DMS153 (cell line): ENCODE results near the gene HEXIM2.
A peak's percentile ranks its signal among the peaks of the same experiment; 100 is the strongest.

Source experiments
- DNase-seq: peaks from one replicate; lab custom pipeline; 2025; lab: John Stamatoyannopoulos, UW

The HEXIM2 gene

DNA sequence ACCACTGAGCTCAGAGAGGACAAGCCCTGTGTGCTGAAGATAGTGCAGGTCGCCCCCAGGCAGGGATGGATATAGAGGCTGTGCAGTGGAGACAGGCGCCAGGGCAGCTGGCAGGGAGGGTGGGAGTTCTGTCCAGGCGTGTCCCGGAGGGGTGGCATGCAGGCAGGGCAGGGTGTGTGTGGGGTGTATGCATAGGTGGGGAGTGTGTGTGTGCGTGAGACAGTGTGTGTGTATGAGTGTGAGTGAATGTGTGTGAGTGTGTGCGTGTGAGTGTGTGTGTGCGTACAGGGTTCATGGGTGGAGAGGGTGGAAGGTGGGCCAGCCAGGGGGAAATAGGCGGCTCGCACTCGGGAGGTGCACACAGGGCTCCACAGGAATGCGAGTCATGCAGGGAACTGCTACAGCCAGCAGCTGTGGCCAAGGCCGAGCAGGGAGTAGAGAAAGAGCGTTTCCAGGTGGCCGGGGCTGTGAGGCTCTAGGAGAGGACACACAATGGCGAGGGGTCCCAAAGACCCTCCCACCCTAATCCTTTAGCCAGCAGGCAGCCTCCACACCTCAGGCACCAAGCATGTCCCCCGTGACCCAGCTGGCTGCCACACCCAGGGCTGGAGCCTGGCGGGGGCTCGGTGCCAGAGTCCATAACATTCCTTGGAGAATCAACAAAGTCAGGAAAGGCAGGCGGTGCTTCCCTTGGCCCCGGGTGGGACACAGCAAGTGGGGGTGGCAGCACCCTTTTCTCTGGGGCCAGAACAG is 34.0 kb upstream of the HEXIM2 start:
- no peak for DNase-seq

DNA sequence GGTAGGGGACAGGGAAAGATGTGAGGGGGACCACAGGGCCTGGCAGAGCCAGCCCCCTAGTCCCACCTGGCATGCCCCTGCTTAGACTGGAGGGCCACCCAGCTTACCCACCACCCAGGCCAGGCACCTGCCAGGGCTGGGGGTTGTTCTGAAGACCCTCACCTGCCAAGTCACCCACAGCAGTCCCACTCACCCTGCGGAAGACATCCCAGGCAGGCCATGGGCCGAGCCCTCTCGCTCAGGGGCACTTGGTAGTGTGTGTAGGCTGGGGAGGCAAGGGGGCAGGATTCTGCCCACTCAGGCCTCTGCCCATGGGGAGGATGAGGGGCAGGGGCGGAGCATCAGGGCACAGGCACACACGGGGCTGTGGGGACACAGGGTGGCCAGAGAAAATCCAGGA is 33.3 kb upstream of the HEXIM2 start:
- no peak for DNase-seq

DNA sequence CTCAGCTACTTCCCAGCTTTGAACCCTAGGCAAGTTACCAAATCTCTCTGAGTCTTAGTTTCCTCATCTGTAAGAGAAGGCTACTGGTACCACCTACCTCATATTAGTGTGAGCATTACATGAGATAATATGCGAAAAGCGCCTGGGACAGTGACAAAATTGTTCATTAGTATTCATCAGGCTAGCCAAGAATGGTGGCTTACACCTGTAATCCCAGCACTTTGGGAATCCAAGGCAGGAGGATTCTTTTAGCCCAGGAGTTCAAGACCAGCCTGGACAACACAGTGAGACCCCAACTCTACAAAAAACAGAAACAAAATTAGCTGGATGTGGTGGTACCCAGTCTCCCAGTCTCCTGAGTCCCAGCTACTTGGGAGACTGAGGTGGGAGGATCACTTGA is 32.7 kb upstream of the HEXIM2 start:
- DNase-seq: no peak

DNA sequence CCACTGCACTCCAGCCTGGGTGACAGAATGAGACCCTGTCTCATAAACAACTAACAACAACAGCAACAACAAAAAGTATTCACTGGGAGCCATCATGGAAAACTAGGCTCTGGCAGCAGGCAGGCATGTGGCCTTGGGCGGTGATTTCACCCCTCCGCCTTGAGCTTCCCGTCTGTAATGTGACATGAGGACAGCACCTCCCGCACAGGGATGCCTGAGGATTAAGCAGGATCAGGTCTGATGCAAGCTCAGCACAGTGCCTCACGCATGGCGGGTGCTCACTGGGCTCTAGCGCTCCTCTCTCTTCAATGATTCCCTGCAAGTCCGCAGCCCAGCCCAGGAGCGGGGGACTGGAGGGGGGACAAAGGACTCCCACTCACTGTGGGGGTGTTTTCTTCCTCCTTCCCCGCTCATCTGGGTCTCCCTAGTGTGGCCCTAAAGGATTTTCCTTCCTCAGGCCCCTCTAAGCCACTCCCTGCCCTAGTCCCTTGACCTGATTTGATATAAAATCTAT is 32.2 kb upstream of the HEXIM2 start:
- DNase-seq: no peak

DNA sequence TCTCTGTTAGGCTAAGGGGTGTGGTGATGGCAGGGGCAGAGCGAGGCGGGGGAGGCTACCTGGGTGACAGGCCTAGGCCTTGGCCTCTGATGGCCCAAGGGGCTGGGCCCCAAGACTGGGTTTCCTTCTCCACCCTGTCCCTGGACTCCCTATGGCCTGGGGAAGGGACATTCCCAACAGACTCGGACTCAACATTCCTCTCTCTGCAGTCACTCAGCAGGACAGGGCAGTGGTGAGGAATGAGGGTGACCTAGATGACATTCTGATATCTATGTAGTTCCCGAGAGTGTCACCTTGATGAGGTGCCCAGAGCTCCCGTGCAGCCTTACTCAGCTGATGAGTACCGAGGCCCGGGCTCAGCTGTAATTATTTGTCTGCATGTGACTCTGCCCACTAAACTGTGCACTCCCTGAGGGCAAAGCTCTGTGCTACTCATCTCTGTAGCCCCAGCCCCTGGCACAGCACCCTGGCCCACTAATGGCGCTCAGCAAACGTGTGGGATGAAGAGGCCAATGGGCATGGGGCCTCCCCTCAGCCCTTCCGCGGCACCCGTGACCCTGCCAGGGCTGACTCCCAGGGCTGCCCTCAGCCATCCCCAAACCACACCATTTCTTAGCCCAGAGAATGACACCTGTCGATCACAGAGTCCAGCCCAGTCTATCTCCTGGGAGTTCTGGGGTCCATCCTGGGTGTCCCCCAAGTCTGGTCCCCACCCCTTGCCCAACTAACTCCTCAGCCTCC is 31.6 kb upstream of the HEXIM2 start:
- no peak for DNase-seq

DNA sequence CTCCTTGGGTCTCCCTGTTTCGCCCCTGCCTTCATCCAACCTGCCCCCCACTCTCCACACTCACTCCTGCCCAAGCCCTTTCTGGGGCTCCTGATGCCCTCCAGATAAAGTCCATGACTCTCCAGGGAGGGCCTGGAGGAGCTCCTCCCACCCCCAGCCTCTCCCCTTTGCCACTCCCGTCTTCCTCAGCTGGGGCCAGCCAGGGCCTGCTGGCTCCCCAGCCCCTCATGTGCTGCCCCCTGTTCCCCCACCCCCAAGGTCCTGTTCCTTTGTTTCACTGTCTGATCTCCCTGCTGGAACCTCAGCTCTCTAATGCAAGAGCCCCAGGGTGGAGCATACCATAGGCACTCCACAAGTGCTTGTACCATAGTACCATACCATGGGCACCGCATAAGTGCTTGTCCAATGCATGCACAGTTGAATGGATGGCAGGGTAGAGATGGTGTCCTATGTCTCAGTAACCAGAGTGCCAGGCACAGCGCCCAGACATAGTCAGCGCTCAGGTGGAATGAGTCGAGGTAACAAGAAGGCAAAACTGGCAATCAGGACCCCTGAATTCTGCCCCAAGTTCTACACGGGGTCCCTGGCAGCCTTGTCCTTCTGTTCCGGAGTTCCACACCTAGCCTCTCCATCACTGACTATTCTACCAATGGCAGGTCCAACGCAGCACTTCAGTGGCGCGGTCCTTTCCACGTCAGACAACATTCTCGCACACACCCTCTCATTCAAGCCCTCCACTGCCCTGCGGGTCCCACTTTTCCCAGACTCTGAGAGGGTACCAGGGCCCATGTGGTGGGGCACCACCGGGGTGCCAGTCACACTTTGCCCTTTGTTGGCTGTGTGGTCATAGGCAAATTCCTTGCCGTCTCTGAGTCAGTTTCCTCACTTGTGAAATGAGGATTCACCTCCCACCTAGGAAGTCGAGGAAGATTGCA is 30.7 kb upstream of the HEXIM2 start:
- DNase-seq: no peak

DNA sequence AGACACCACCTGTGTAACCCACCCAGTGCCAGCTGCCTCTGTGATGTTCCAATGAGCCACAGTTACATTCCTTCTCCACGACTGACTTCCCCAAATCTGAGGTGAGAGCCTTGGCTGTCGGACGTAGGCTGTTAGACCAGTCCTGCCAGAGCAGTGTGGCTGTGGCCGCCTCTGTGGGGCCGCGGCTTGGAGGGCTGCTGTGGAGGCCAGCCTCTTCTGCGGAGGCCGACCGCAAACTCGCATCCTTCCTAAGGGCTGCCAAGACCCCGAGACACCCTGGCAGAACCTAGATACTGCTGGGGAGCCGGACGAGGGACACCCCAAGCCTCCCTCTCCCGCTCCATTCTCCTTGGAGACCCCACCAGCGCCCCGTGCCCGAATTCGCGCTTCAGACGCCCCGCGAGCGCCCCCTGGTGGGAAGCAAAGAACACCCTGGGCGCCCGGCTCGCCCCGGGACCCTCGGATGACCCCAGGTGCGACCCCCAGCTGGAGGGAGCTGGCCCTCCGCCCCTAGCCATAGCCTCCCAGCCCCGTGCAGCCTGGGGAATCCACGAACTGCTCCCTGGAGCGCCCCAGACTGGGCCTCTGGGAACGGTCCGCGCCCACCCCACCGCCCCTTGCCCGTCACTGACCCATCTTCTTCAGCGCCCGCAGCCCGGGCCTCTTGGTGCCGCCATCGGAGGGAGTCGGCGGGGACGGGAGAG is 29.9 kb upstream of the HEXIM2 start:
- DNase-seq: no peak

DNA sequence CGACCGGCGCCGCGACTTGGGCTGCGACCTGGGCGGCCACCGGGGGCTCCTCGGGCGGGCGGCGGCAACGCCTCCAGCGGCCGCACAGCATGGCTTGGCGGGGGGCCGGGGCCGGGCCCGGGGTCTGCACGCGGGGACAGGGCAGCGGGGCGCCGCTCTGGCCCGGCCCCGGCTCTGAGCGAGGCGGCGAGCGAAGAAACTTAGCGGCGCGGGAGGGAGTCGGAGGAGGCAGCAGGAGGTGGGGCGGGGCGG is 29.4 kb upstream of the HEXIM2 start, which contains the start of gene PLCD3:
Gene PLCD3, minus strand, starts transcription at position 196 of the 252 bp plus-strand sequence. Its CDS starts 105 bp downstream, at position 91.
- DNase-seq: no peak

DNA sequence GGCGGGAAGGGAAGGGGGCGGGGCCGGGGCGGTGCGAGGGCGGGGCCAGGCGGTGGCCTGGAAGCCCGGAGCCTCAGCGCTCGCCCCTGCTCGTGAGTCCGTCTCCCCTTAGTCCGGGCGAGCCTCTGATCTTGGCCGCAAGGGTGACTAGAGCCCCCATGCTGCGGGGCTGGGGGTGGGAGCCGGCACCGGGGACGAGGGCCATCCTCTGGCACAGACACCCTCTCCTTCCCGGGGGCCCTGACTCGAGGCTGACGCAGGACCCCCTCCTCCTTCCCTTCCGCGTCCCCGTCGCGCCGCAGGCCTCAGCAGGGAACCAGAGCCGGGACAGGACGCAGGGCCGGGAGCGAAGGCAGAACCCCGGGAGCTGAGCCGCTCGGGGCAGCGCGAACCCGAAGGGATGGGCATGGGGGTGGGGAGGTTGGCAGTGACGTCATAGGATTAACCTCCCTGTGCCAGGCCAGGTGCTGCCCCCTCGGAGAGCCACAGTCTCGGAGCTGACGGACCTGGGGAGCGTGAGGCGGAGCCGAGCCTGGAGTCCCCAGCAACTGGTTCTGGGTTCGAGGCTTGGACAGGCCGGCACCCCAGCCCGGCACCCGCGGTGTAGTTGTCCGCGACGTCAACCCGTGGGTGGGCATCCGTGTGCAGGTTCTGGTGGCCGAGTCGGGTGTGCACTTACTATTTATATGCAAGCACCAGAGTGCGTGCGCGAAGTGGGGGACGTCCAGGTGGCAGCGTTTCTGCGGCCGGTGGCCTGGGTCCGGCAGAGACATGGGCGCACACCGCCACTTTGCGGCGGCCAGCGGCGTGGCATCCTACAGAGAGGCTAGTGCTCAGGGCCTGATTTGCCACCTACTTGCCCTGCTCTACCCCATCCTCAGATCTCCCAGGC is 28.9 kb upstream of the HEXIM2 start:
- DNase-seq: peak; percentile 57

DNA sequence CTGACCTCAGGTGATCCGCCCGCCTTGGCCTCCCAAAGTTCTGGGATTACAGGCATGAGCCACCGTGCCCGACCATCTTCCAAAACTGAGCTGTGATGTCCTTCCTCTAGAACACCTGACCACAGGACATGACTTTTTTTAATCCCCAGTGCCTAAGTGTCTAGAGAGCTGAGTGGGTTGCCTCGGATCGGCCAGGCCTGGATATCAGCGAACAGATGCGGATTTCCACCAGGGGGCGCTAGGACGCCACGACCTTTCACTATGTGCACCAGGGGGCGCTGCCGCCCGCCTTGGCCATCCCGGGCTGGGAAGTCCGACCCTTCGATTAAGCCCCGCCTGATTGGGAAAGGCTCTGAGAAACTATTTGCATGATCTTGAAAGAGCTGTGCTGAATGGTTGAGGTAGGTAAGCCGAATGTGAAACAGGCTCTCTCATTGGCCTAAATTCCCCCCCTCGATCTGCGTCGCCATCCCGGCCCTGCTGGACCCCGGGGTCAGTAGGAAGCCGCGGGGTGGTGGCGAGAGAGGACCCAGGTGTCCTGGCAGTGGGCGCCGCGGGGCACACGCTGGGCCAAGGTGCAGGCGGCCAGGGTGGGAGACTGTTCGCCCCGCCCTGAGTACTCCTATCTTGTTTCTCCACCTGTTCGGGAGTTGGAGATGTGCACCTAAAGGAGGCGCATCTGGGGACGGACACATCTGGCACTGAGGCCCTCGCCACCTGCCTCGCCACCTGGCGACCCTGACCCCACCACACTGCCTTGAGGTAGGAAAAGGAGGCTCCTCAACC is 26.3 kb upstream of the HEXIM2 start, which contains the start of gene ACBD4:
Gene ACBD4, plus strand, starts transcription at position 496 of the 786 bp plus-strand sequence. CDS start 458 bp downstream, outside the sequence.
- DNase-seq: peak; percentile 96

DNA sequence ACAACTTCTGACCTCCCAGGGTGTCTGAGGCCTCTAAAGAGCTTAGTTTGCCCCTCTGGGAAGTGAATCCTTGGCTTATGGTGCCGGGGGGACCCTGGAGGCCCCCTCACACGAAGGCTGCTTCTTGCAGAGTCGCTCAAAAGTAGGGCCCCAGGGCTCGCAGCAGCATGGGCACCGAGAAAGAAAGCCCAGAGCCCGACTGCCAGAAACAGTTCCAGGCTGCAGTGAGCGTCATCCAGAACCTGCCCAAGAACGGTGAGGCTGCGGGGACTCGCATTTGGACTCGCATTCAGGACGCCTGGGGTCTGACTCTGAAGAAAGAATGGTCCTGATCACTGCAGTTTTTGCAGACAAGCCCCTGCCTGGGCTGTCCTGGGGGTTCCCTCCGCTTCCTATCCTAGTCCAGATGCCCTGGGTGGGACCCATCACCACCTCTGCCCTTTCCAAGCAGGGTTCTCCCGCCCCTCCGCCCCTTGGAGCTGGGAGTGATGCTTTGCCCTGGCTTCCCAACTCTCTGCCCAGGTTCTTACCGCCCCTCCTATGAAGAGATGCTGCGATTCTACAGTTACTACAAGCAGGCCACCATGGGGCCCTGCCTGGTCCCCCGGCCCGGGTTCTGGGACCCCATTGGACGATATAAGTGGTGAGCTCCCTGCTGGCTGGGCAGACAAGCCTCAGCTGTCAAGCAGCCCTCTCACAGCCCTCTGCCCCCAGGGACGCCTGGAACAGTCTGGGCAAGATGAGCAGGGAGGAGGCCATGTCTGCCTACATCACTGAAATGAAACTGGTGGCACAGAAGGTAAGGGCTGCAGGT is 25.5 kb upstream of the HEXIM2 start:
- DNase-seq: no peak

DNA sequence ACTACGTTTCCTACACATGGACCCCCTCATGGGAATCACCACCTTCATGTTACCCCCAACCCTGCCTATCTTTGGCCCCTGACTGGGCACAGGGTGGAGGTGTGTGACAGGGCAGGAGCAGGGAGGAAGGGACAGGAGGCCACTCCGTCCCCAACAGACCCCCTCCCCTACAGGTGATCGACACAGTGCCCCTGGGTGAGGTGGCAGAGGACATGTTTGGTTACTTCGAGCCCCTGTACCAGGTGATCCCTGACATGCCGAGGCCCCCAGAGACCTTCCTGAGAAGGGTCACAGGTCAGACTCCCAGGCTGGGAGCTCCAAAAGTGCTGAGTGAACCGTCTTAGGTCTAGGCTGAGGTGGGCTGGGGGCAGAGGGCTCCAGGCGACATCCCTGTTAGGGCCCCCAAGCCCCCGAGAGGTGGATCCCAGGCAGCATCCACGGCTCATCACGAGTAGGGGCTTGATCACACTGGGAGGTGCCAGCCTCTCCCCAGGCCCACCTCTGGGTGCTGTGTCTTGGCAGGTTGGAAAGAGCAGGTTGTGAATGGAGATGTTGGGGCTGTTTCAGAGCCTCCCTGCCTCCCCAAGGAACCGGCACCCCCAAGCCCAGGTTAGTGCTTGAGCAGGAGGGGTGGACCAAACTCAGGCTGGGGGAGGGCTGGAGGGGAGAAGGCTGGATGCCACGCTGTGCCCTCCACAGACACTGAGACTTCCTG is 24.7 kb upstream of the HEXIM2 start:
- no peak for DNase-seq

DNA sequence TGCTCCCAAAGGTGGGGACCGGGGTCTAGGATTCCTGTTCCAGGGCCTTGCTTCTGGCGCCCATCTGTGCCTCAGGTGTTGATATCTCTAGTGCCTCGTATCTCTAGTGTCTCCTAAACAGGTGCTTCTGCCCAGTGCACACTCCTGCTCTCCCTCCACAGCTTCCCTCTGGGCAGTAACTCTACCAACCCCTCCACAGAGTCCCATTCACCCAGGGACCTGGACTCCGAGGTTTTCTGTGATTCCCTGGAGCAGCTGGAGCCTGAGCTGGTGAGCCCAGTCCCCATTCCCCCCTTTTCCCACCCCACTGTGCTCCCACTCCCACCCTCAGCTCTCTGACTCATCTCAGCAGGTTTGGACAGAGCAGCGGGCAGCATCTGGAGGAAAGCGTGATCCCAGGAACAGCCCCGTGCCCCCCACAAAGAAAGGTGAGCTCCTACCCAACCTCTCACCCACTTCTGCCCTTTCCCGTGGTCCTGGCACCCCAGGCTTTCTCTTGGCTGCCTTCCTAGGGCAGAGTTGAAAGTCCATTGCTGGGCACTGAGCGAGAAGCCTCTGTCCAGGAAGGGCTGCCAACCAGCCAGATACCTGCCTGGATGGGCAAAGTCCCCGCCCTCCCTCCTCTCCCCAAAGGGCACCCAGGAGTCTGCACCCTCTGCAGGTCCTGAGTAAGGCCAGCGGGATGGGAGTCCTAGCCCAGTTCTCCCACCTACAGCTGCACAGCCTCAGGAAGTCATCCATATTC is 23.9 kb upstream of the HEXIM2 start:
- no peak for DNase-seq

DNA sequence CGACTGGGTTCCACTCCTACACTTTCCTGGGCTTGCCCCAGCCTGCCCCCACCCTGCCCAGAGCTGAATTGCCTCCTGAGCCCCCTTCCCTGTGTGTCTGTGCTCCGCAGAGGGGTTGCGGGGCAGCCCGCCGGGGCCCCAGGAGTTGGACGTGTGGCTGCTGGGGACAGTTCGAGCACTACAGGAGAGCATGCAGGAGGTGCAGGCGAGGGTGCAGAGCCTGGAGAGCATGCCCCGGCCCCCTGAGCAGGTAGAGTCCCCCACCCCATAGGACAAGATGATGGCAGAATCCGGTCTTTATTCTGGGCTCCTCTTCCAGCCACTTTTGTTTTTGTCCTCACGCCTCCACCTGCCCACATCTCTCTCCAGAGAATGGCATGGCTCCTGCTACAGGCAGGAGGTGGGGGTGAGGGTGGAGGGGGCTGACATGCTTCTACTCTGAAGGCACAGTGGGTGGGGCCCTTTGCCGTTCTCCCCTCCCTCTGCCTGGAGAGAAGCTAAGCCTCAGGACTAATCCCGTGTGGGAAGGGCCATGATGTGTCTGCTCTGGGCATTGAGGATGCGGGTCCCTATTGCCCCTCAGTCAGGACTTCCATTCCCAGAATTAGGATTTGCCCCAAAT is 22.7 kb upstream of the HEXIM2 start:
- DNase-seq: no peak

DNA sequence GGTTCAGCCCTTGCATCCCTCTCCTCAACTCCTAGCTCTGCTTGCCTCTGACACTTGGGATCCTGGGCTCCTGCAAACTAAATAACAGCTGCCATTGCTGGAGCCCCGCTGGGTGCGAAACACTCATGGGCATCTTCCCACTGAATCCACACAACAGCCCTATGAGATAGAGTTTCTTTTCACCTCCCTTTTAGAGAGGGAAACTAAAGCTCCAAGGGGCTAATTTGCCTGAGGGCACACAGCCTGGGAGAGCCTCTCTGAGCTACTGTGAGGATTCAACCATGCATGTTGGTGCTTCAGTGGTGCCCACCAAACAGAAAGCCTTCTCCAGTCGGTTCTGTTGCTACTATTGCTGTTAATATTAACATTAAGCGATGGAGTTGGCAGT is 22.1 kb upstream of the HEXIM2 start:
- no peak for DNase-seq

DNA sequence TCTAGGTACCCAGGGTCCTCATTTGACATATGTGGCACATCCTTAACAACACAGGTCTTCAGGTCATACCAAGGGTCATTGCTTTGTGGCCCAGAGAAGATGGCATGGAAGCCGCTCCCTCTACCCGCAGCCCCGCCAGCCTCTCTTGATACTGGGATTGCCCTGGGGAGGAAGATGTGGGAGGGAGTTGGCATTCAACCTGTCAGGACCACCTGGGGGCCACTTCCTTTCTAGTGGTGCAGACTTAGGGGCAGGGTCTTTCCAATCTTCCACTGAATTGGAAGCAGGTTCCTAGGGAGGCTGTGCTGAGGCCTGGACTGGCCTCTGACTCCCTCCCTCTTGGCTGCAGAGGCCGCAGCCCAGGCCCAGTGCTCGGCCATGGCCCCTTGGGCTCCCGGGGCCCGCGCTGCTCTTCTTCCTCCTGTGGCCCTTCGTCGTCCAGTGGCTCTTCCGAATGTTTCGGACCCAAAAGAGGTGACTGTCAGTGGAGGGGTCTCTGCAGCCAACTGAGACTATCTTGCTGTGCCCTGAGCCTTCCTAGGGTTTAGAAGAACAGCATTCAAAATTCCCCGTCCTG is 18.5 kb upstream of the HEXIM2 start:
- DNase-seq: no peak

DNA sequence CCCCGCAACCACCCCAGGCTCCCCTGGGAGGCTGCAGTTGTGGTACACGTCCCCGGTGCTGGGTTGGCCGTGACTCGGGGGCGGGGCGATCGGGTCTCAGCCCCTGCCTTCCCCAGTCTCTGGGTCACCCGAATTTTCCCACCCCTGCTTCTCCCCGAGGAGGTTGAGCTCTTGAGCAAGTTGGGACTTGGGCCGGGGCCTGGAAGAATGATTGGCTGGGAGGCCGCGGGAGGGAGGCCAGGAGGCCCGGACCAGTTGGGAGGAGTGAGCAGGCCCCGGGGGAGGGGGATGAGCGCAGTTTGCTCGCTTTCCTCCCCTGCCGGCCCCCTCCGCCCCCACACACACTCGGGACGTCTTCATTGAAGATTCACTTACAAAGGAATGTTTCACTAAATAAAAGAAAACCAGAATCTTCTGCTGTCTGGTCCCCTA is 17.9 kb upstream of the HEXIM2 start:
- DNase-seq: no peak
